ENCODE data around the gene CCDC38. TPM values are rescaled to one million over a fixed set of nuclear protein-coding genes. Genes with fewer than 3 reads are reported as not detected.

The CCDC38 gene
- total RNA-seq, 1 donor from 2014 or later = not detected

DNA sequence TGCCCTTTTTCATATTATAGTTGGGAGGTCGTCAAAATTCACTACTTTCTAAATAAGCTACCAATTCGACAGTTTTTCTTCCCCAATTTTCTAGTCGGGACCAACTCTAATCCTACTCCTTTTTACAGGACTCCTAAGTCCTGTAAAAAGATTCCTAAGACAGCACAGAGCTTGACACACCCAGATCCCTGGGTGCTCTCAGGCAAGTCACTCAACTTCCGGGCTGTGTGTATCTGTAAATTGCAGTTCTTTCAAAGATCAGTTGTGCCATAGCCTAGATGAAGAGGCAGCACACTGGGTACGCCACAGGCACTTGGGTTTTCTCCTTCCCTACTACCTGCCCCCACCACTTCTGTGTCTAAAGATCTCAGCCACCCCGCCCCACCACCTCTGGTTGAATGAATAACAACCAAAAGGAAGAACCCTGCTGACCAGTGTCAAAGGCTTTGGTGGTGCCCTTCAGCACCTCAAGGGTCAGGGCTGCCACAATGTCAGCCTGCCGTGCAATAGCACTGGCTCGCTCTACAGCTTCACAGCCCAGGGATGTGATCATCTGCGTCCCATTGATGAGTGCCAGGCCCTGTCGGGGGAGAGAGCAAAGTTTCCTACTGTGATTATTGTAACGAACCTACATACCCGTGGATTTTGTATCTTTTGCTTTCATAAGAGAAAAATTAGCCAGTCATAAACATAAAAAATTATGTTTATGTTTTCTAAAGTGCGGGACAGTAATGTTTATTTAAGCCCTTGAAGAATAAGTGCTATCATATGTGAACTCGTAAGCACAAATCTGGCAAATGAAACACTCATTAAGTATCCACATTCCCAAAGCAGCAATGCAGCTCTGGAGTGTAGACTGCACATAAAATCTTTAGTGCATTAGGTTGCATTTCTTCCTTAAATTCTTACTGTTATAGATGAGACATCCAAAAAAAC, 44.5 kb upstream of the CCDC38 start:
- Mint-ChIP-seq H3K27me3 (ENCODE audit: unreplicated experiment) (peaks cover 1% of the 10 kb centered on the region), H3K36me3 (ENCODE audit: unreplicated experiment) (no peaks in the 10 kb centered on the region), H3K4me3 (ENCODE audit: unreplicated experiment) (no peak overlapping the region), H3K4me1 (ENCODE audit: low read depth, unreplicated experiment) (no peaks in the 10 kb centered on the region), H3K9me3 (ENCODE audit: unreplicated experiment) (peaks cover 2% of the 10 kb centered on the region), H3K27ac (ENCODE audit: unreplicated experiment) (no peak overlapping the region)
- DNase-seq = no peak
- TF ChIP-seq, protein P1, sequence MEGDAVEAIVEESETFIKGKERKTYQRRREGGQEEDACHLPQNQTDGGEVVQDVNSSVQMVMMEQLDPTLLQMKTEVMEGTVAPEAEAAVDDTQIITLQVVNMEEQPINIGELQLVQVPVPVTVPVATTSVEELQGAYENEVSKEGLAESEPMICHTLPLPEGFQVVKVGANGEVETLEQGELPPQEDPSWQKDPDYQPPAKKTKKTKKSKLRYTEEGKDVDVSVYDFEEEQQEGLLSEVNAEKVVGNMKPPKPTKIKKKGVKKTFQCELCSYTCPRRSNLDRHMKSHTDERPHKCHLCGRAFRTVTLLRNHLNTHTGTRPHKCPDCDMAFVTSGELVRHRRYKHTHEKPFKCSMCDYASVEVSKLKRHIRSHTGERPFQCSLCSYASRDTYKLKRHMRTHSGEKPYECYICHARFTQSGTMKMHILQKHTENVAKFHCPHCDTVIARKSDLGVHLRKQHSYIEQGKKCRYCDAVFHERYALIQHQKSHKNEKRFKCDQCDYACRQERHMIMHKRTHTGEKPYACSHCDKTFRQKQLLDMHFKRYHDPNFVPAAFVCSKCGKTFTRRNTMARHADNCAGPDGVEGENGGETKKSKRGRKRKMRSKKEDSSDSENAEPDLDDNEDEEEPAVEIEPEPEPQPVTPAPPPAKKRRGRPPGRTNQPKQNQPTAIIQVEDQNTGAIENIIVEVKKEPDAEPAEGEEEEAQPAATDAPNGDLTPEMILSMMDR (IDR thresholded peaks at IDR 0.05; ENCODE audit: partially characterized antibody, unreplicated experiment) = no peak

DNA sequence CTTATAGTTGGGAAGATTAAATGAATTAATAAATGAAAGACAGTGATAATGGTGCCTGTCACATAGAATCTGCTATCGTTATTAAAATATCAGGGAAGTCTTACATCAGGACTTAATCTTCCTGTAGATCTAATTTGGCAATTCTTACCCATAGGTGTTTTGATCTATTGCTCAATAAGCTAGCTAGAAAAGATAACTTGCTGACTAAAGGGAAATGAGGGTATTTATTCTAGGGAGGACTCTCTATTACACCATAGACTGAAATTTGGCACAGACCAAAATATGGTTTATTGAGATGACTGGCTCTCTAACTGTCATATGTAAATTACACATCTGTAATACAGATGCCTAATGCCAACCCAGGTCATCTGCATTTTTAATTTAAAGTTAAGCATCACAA, 42.3 kb upstream of the CCDC38 start:
- no peaks in the 10 kb centered on the region for H3K9me3 Mint-ChIP-seq (ENCODE audit: unreplicated experiment)
- DNase-seq = no peak
- H3K36me3 Mint-ChIP-seq (ENCODE audit: unreplicated experiment) = no peaks in the 10 kb centered on the region
- no peaks in the 10 kb centered on the region for H3K4me1 Mint-ChIP-seq (ENCODE audit: low read depth, unreplicated experiment)
- H3K27me3 Mint-ChIP-seq (ENCODE audit: unreplicated experiment) = peaks cover 1% of the 10 kb centered on the region
- no peak overlapping the region for H3K27ac Mint-ChIP-seq (ENCODE audit: unreplicated experiment)
- TF ChIP-seq, protein P1 (IDR thresholded peaks at IDR 0.05; ENCODE audit: partially characterized antibody, unreplicated experiment) = no peak
- no peak overlapping the region for H3K4me3 Mint-ChIP-seq (ENCODE audit: unreplicated experiment)

DNA sequence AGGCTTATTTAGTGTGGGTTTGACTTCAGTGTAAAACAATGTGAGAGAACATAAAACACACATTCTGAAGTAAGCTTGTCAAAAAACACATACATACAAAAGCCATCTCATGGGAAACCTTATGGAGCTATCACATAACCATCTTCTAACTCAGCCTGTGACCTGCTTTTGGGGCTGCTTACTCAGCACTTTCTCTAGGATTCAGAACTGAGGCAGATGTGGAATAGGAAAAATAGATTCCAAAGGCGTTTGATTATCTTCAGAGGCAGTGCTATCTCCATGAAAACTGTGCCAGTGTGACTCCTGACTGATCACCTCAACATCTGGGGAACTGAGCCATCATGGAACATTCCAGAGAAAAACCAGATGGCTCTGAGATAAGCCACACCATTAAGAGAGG, 40.2 kb upstream of the CCDC38 start:
- no peak for DNase-seq
- Mint-ChIP-seq H3K9me3 (ENCODE audit: unreplicated experiment) (no peaks in the 10 kb centered on the region), H3K27ac (ENCODE audit: unreplicated experiment) (no peak overlapping the region), H3K36me3 (ENCODE audit: unreplicated experiment) (no peaks in the 10 kb centered on the region), H3K4me1 (ENCODE audit: low read depth, unreplicated experiment) (no peaks in the 10 kb centered on the region), H3K4me3 (ENCODE audit: unreplicated experiment) (no peak overlapping the region), H3K27me3 (ENCODE audit: unreplicated experiment) (peaks cover 1% of the 10 kb centered on the region)
- TF ChIP-seq, protein P1 (IDR thresholded peaks at IDR 0.05; ENCODE audit: partially characterized antibody, unreplicated experiment) = no peak

DNA sequence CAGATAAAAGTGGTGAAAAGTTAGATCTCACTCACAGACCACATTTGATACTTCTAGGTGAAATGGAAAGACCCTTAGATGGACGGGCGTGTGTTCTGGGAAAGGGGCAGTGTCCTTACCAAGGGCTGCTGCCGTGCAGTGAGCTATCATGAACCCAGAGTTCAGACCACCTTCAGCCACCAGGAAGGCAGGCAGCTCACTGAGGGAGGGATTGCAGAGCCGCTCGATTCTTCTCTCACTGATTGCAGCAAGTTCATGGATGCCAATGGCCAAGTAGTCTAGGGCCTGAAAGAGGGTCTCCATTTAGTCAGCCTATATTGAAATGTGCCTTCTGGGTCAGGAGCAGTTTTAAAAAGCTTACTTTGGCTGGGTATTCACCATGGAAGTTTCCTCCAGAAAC, 38.0 kb upstream of the CCDC38 start:
- Mint-ChIP-seq H3K9me3 (ENCODE audit: unreplicated experiment) (no peaks in the 10 kb centered on the region), H3K4me3 (ENCODE audit: unreplicated experiment) (no peak overlapping the region), H3K27ac (ENCODE audit: unreplicated experiment) (no peak overlapping the region), H3K27me3 (ENCODE audit: unreplicated experiment) (peaks cover 1% of the 10 kb centered on the region), H3K4me1 (ENCODE audit: low read depth, unreplicated experiment) (no peaks in the 10 kb centered on the region), H3K36me3 (ENCODE audit: unreplicated experiment) (no peaks in the 10 kb centered on the region)
- DNase-seq = no peak
- TF ChIP-seq, protein P1 (IDR thresholded peaks at IDR 0.05; ENCODE audit: partially characterized antibody, unreplicated experiment) = no peak

DNA sequence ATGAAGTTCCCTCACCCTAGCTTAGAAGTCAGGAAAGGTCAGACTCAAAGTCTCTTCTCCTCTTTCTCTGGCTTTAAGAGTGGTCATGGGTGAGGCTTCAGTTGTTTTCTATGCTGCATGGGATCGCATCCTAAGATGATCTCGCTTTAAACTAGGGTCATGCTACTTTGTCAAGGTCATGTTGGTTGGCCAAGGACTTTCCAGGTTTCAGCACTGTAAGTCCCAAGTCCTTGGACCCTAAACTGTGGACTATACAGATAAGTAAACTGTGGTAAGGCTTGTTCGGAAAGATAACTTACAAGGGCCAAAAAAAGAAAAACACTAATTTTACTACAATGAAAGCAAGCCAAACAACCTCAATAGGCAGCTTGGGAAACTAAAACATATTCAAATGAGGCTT, 36.4 kb upstream of the CCDC38 start:
- Mint-ChIP-seq H3K9me3 (ENCODE audit: unreplicated experiment) (no peaks in the 10 kb centered on the region), H3K36me3 (ENCODE audit: unreplicated experiment) (no peaks in the 10 kb centered on the region), H3K27me3 (ENCODE audit: unreplicated experiment) (no peaks in the 10 kb centered on the region), H3K4me1 (ENCODE audit: low read depth, unreplicated experiment) (no peaks in the 10 kb centered on the region), H3K4me3 (ENCODE audit: unreplicated experiment) (no peak overlapping the region), H3K27ac (ENCODE audit: unreplicated experiment) (no peak overlapping the region)
- TF ChIP-seq, protein P1 (IDR thresholded peaks at IDR 0.05; ENCODE audit: partially characterized antibody, unreplicated experiment) = no peak
- no peak for DNase-seq

All from glutamatergic neuron (in vitro differentiated cells).